GM21825 (cell line): ENCODE data around the gene GRID1.

ENCODE experiments used
- ATAC-seq: cut with Tn5 transposase; IDR thresholded peaks from one replicate; pipeline ENCODE4 v1.9.1; 2021; ENCODE audit warnings: mild to moderate bottlenecking, moderate library complexity; ENCODE audit not compliant: unreplicated experiment

GRID1 gene

GRCh38 chr10:86340176-86340990 lies 26.2 kb downstream of the GRID1 start:
- ATAC-seq = no peak

- no peak for ATAC-seq
Observed at GRCh38 chr10:86339226-86339865, 27.2 kb downstream of the GRID1 start.

- no peak for ATAC-seq
Observed at GRCh38 chr10:86337121-86337601, 29.4 kb downstream of the GRID1 start.

- no peak for ATAC-seq
Observed at GRCh38 chr10:86336341-86336740, 30.3 kb downstream of the GRID1 start.

- ATAC-seq = no peak
Observed at GRCh38 chr10:86335831-86336230, 30.8 kb downstream of the GRID1 start.

- no peak for ATAC-seq
Observed at GRCh38 chr10:86335257-86335656, 31.3 kb downstream of the GRID1 start.

GRCh38 chr10:86334488-86335085 lies 32.0 kb downstream of the GRID1 start:
- no peak for ATAC-seq

GRCh38 chr10:86333826-86334487 lies 32.6 kb downstream of the GRID1 start:
- ATAC-seq = no peak

- no peak for ATAC-seq
Observed at GRCh38 chr10:86331861-86332260, 34.7 kb downstream of the GRID1 start.

- ATAC-seq = no peak
Observed at GRCh38 chr10:86330778-86331763, 35.5 kb downstream of the GRID1 start.

- ATAC-seq = no peak
Observed at GRCh38 chr10:86329896-86330680, 36.5 kb downstream of the GRID1 start.

- no peak for ATAC-seq
Observed at GRCh38 chr10:86329093-86329710, 37.4 kb downstream of the GRID1 start.

GRCh38 chr10:86327954-86328725 lies 38.5 kb downstream of the GRID1 start:
- no peak for ATAC-seq

GRCh38 chr10:86325158-86325557 lies 41.4 kb downstream of the GRID1 start:
- no peak for ATAC-seq

GRCh38 chr10:86321568-86321967 lies 45.0 kb downstream of the GRID1 start:
- no peak for ATAC-seq

GRCh38 chr10:86319676-86320075 lies 46.9 kb downstream of the GRID1 start:
- no peak for ATAC-seq

GRCh38 chr10:86317949-86318725 lies 48.5 kb downstream of the GRID1 start:
- no peak for ATAC-seq
